Left kidney (tissue), 2 donors: ENCODE data around the gene ASAP2. TPM values are rescaled to one million over a fixed set of nuclear protein-coding genes. Genes with fewer than 3 reads are reported as not detected.

Experiments used
- DNase-seq: peaks from one replicate; pipeline ENCODE4 v3.0.0-alpha.2; 2013
- polyA plus RNA-seq: library from polyadenylated mRNA; unstranded; fragments of 120-200 nt; gene quantifications from one replicate; pipeline ENCODE4 v1.2.1, GENCODE V29; 2013; ENCODE audit not compliant: insufficient read length

Gene ASAP2
- polyA plus RNA-seq, 1 donor = 66.1 TPM

DNA sequence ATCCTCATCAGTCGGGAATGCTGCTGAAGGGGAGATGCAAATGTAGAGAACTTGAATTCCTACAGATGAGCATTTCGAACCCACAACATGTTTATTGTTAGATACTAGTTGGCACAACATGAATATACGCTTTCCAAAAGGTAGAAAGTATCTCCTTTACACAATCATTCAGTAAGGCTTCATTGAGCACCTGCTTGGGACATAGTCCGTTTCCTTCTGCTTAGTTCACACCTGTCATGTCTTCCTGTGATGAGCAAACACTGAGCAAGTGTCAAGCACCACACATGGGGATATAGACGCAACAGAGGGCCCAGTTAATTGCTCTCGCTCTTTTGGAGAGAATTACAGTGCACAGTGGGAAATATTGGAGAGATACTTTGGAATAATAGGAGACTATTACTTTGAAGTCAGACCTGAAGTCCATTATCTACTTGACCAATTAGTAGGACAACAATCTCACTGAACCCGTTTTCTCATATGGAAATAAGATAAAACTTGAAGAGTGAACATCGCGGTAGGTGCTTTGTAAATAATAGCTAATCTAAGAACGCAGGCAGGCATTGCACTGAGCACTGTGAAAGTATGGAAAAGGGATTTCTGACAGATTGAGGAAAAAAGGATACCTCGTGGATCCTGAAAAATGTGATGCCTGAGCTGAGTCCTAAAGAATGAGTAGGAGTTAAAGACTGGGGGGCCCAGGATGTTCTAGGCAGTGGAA, 218.0 kb downstream of the ASAP2 start:
- DNase-seq = no peak

GRCh38 chr2:9428965-9429577, 222.5 kb downstream of the ASAP2 start:
- no peak for DNase-seq

GRCh38 chr2:9430316-9431293, 224.0 kb downstream of the ASAP2 start:
- DNase-seq = no peak

DNA sequence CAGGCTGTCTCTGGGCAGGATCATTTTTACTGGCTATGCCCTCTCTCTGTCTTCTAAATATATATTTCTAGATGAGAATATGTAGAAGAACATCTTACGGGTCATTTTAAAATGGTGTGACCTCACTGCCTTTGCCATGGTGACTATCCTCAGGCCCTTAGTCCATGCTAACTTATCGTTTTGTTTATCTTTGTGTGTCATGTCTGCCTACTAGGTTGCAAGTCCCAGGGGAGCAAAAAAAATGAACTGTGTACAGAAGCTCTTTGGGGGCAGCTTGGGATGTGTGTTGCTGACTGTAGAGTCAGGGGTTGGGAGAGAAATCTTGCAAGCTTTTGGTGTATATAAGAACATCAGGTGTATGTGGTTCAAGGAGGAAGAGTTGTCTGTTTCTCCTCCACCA, 227.9 kb downstream of the ASAP2 start:
- no peak for DNase-seq

- no peak for DNase-seq
Measured at GRCh38 chr2:9439536-9439935, 232.9 kb downstream of the ASAP2 start.

DNA sequence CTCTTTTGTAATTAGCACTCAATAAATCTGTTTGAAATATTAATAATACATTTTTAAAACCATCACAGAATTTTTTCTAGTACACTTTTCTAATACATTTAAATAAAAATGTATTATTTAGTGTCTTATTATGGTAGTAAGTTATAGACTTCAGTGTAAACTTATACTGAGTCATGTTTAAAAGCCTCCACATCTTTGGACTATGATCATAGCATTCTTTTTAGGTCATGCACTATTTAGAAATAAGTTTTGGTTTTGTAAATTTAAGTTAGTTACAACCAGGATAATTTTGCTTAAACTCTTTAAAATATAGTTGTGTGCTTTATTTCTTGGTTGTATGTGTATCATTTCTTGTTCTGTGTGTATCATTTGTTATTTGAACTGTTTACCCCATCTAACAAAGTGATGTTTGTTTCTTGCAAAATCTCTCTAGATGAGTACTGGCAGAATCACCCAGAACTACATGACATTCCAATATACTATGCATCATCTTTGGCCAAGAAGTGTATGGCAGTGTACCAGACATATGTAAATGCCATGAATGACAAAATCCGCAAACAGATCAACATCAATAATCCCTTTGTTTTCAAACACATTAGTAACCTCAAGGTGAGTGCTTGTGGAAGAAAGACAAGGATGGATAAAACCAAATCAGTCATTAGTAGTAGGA, 233.6 kb downstream of the ASAP2 start:
- no peak for DNase-seq

GRCh38 chr2:9441556-9441955, 234.9 kb downstream of the ASAP2 start:
- no peak for DNase-seq

GRCh38 chr2:9443526-9443925, 236.9 kb downstream of the ASAP2 start:
- DNase-seq = no peak

- no peak for DNase-seq
Measured at GRCh38 chr2:9445089-9445488, 238.5 kb downstream of the ASAP2 start.

- DNase-seq = no peak
Measured at GRCh38 chr2:9451231-9451630, 244.6 kb downstream of the ASAP2 start.

Other genes with a start within 250 kb of the ASAP2 start
- 90.8 TPM for gene MBOAT2, start 203.1 kb upstream of the ASAP2 start, polyA plus RNA-seq
- gene ITGB1BP1, start 216.7 kb downstream of the ASAP2 start, polyA plus RNA-seq = 77.9 TPM
- 66.3 TPM for gene CPSF3, start 216.8 kb downstream of the ASAP2 start, polyA plus RNA-seq